HG02759 (cell line): ENCODE results near the gene MGARP.
"Not testable (repeated sequence)": the region's sequence is repeated elsewhere in the genome, so short reads cannot be mapped to it uniquely, and the experiment has no call there.

Source experiments
- ATAC-seq: cut with Tn5 transposase; IDR thresholded peaks from one replicate; pipeline ENCODE4 v1.9.1; 2021; ENCODE audit warnings: mild to moderate bottlenecking, moderate library complexity; ENCODE audit not compliant: unreplicated experiment

MGARP gene

GRCh38 chr4:139279760-139280620 is at the start of gene MGARP:
TSS of gene MGARP (minus strand) at chr4:139280225. CDS start at chr4:139280158, 67 bp downstream.
- peak; percentile 79 for ATAC-seq

GRCh38 chr4:139329665-139330200 is 49.7 kb upstream of the MGARP start:
- no peak for ATAC-seq

GRCh38 chr4:139324620-139325019 is 44.6 kb upstream of the MGARP start:
- ATAC-seq = no peak

- ATAC-seq = not testable (repeated sequence)
Measured at GRCh38 chr4:139322541-139322940, 42.5 kb upstream of the MGARP start.

- not testable (repeated sequence) for ATAC-seq
Measured at GRCh38 chr4:139322070-139322469, 42.0 kb upstream of the MGARP start.

- no peak for ATAC-seq
Measured at GRCh38 chr4:139319571-139319970, 39.5 kb upstream of the MGARP start.

GRCh38 chr4:139317635-139318034 is 37.6 kb upstream of the MGARP start:
- no peak for ATAC-seq

GRCh38 chr4:139316733-139317132 is 36.7 kb upstream of the MGARP start:
- ATAC-seq = no peak

- ATAC-seq = peak; percentile 89
Measured at GRCh38 chr4:139315221-139315675, 35.2 kb upstream of the MGARP start.

GRCh38 chr4:139314047-139314800 is 34.2 kb upstream of the MGARP start:
- no peak for ATAC-seq

- ATAC-seq = not testable (repeated sequence)
Measured at GRCh38 chr4:139313414-139313813, 33.4 kb upstream of the MGARP start.

- no peak for ATAC-seq
Measured at GRCh38 chr4:139312552-139313332, 32.7 kb upstream of the MGARP start.

- ATAC-seq = no peak
Measured at GRCh38 chr4:139311909-139312308, 31.9 kb upstream of the MGARP start.

- ATAC-seq = no peak
Measured at GRCh38 chr4:139304920-139305319, 24.9 kb upstream of the MGARP start.

- peak; percentile 35 for ATAC-seq
Measured at GRCh38 chr4:139301821-139302611, 22.0 kb upstream of the MGARP start, which contains the start of gene NDUFC1. TSS of gene NDUFC1 (minus strand) at chr4:139302477. CDS start at chr4:139295798, 6,679 bp downstream.

GRCh38 chr4:139301113-139301820 is 21.2 kb upstream of the MGARP start, which contains the start of gene NAA15:
TSS of gene NAA15 (plus strand) at chr4:139301505. CDS start at chr4:139301778, 273 bp downstream.
- ATAC-seq = peak; percentile 91

- peak; percentile 10 for ATAC-seq
Measured at GRCh38 chr4:139300431-139301112, 20.5 kb upstream of the MGARP start.

GRCh38 chr4:139299536-139299935 is 19.5 kb upstream of the MGARP start:
- no peak for ATAC-seq
